Tibial artery (tissue), 4 donors: ENCODE data around the gene PER3.

Experiments
- DNase-seq, 2 donors: peaks; one replicate each; pipeline ENCODE4 v3.0.0-alpha.2; 2019
- H3K27ac ChIP-seq, 2 donors: fragments of 200-600 bp; sonication (generic) in 1 of 2; 1 replicate in 1 of 2; 2 replicates in 1 of 2; pipeline ENCODE4 v1.5.1; 2018 to 2019; ENCODE audit warnings: mild to moderate bottlenecking in 1 of 2
- H3K27me3 ChIP-seq, 2 donors: fragments of 200-600 bp; sonication (generic) in 1 of 2; one replicate each; pipeline versions ENCODE4 v1.5.1 to v1.6.0; 2016 to 2019
- H3K36me3 ChIP-seq, 3 donors: fragments of 200-600 bp; sonication (generic) in 2 of 3; one replicate each; pipeline ENCODE4 v1.5.1; 2016 to 2019; ENCODE audit warnings: mild to moderate bottlenecking in 2 of 3
- H3K4me1 ChIP-seq, 4 donors: fragments of 200-600 bp; sonication (generic) in 2 of 4; 1 replicate in 3 of 4; 2 replicates in 1 of 4; pipeline ENCODE4 v1.5.1; 2016 to 2019
- H3K4me3 ChIP-seq, 2 donors: fragments of 200-600 bp; sonication (generic) in 1 of 2; 1 replicate in 1 of 2; 2 replicates in 1 of 2; pipeline ENCODE4 v1.5.1; 2018 to 2019; ENCODE audit warnings: mild to moderate bottlenecking in 2 of 2
- H3K9me3 ChIP-seq, 3 donors: fragments of 200-600 bp; sonication (generic) in 1 of 3; one replicate each; pipeline ENCODE4 v1.5.1; 2016 to 2019
- intact Hi-C: fragments of 100-400 bp; cut with DNase I; formaldehyde crosslinking; loops from one replicate; pipeline ENCODE4 v1.15.0; 2023; ENCODE audit warnings: low total_unique reads
- TF ChIP-seq, protein P1 (sequence below), 2 experiments: fragments of 200-600 bp in 1 of 2; fragments of 450-650 bp in 1 of 2; IDR thresholded peaks; one replicate each; pipeline ENCODE4 v1.5.1; 2017 to 2019; ENCODE audit warnings: antibody characterized with exemption in 2 of 2, mild to moderate bottlenecking in 1 of 2, moderate library complexity in 1 of 2

The PER3 gene

GRCh38 chr1:7856345-7856744 lies 72.3 kb downstream of the PER3 start:
- Histone ChIP-seq H3K4me3 (no peak overlapping the region), H3K27ac (no peak overlapping the region), H3K9me3 (no peaks in the 10 kb centered on the region), H3K27me3 (peaks cover 0 to 2% of the 10 kb centered on the region in 2 donors), H3K4me1 (no peaks in the 10 kb centered on the region), H3K36me3 (no peaks in the 10 kb centered on the region)
- intact Hi-C loops, result no loop called here
- TF ChIP-seq, protein P1, sequence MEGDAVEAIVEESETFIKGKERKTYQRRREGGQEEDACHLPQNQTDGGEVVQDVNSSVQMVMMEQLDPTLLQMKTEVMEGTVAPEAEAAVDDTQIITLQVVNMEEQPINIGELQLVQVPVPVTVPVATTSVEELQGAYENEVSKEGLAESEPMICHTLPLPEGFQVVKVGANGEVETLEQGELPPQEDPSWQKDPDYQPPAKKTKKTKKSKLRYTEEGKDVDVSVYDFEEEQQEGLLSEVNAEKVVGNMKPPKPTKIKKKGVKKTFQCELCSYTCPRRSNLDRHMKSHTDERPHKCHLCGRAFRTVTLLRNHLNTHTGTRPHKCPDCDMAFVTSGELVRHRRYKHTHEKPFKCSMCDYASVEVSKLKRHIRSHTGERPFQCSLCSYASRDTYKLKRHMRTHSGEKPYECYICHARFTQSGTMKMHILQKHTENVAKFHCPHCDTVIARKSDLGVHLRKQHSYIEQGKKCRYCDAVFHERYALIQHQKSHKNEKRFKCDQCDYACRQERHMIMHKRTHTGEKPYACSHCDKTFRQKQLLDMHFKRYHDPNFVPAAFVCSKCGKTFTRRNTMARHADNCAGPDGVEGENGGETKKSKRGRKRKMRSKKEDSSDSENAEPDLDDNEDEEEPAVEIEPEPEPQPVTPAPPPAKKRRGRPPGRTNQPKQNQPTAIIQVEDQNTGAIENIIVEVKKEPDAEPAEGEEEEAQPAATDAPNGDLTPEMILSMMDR (IDR thresholded peaks at IDR 0.05), result no peak
- DNase-seq, result no peak

GRCh38 chr1:7857000-7857399 lies 72.9 kb downstream of the PER3 start:
- Histone ChIP-seq H3K4me1 (no peaks in the 10 kb centered on the region), H3K36me3 (no peaks in the 10 kb centered on the region), H3K9me3 (no peaks in the 10 kb centered on the region), H3K27me3 (peaks cover 0 to 2% of the 10 kb centered on the region in 2 donors), H3K4me3 (no peak overlapping the region), H3K27ac (no peak overlapping the region)
- intact Hi-C loops, result no loop called here
- TF ChIP-seq, protein P1 (IDR thresholded peaks at IDR 0.05), result no peak
- no peak for DNase-seq

DNA sequence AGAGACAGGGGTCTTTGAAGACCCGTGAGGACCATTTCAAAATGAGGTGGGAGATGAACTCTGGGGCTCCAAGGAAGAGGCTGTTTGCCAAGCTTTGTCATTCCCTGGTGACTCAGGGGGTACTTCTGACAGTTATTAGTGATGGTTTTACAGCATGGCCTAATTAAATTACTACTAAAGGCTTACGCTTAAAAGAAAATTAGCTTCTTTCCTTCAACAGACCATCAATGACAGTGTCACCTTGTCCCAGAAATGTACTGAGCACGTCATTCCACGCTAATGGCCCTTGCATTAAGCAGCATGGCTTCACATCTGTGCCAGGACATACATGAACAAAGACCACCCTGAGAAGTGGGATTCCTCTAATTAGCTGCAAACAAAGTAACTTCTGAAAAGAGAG lies 73.9 kb downstream of the PER3 start:
- intact Hi-C loops, result no loop called here
- Histone ChIP-seq H3K36me3 (no peaks in the 10 kb centered on the region), H3K9me3 (no peaks in the 10 kb centered on the region), H3K27me3 (peaks cover 0 to 2% of the 10 kb centered on the region in 2 donors), H3K27ac (no peak overlapping the region), H3K4me3 (no peak overlapping the region), H3K4me1 (no peaks in the 10 kb centered on the region)
- no peak for DNase-seq
- TF ChIP-seq, protein P1 (IDR thresholded peaks at IDR 0.05), result no peak

GRCh38 chr1:7859406-7859805 lies 75.3 kb downstream of the PER3 start:
- no peak for DNase-seq
- intact Hi-C loops, result no loop called here
- TF ChIP-seq, protein P1 (IDR thresholded peaks at IDR 0.05), result no peak
- peaks cover 0 to 2% of the 10 kb centered on the region in 2 donors for H3K27me3 ChIP-seq
- no peaks in the 10 kb centered on the region for H3K36me3 ChIP-seq
- no peaks in the 10 kb centered on the region for H3K9me3 ChIP-seq
- H3K27ac ChIP-seq, result no peak overlapping the region
- no peaks in the 10 kb centered on the region for H3K4me1 ChIP-seq
- no peak overlapping the region for H3K4me3 ChIP-seq

- no peak for DNase-seq
- Histone ChIP-seq H3K36me3 (no peaks in the 10 kb centered on the region), H3K9me3 (no peaks in the 10 kb centered on the region), H3K4me1 (no peaks in the 10 kb centered on the region), H3K27me3 (peaks cover 0 to 2% of the 10 kb centered on the region in 2 donors), H3K27ac (no peak overlapping the region), H3K4me3 (no peak overlapping the region)
- TF ChIP-seq, protein P1 (IDR thresholded peaks at IDR 0.05), result no peak
- intact Hi-C loops, result no loop called here
These were observed 76.0 kb downstream of the PER3 start for GRCh38 chr1:7860130-7860529.

- no peaks in the 10 kb centered on the region for H3K36me3 ChIP-seq
- DNase-seq, result no peak
- no peaks in the 10 kb centered on the region for H3K9me3 ChIP-seq
- no peak overlapping the region for H3K27ac ChIP-seq
- no peak overlapping the region for H3K4me3 ChIP-seq
- H3K27me3 ChIP-seq, result peaks cover 0 to 5% of the 10 kb centered on the region in 2 donors
- intact Hi-C loops, result no loop called here
- no peaks in the 10 kb centered on the region for H3K4me1 ChIP-seq
- TF ChIP-seq, protein P1 (IDR thresholded peaks at IDR 0.05), result no peak
These were observed 77.4 kb downstream of the PER3 start for GRCh38 chr1:7861452-7861851.
